GM21825 (cell line): ENCODE data around the gene LONRF2.

Experiments
- ATAC-seq: cut with Tn5 transposase; IDR thresholded peaks from one replicate; pipeline ENCODE4 v1.9.1; 2021; ENCODE audit warnings: mild to moderate bottlenecking, moderate library complexity; ENCODE audit not compliant: unreplicated experiment

Gene LONRF2

GRCh38 chr2:100276716-100277115, 45.6 kb downstream of the LONRF2 start:
- no peak for ATAC-seq

DNA sequence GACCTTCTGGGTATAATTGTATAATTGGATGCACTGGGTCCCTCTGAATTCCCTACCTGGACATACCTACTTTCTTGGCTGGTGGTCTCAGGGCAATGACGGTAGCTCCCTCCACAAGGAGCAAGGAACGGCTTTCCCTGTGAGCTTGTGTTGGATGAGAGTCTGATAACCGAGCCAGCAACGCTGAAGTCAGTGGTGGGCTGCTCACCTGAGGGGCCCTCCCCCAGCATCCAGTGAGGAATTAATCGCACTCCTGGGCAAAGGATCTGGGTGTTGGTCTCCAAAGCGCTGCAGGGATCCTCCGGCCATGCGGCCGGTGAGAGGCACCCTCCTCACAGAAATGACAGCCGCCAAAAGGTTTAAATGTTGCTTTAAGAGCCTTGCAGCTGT, 47.1 kb downstream of the LONRF2 start:
- ATAC-seq, result no peak

DNA sequence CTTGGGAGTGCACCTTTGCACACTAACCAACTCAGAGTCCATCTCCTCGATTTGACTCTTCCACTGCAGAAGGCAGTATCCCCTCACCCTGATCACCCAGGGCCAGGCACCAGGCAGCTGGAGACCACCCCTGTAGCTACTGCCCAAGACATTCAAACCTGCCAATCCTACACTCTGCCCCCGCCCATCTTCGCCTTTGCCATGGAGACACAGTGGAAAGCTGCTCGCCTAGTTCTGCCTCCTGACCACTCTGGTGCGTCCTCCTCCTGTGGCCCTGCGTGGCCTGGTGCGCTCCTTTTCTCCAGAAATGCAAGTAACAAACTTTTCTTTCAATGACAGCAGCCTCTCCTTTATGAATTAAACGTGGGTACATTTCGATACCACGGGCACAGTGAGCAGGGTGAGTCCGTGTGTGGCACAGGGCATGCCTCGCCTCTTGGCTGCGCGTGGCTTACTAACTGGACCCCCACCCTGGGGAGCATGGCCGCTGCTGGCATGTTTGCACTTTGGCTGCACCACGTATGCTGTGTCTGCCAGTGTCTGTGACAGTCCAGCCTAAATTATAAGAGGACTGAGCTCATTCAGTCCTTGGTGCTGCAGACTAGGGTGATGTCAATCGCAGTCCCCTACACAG, 47.6 kb downstream of the LONRF2 start:
- ATAC-seq, result no peak

DNA sequence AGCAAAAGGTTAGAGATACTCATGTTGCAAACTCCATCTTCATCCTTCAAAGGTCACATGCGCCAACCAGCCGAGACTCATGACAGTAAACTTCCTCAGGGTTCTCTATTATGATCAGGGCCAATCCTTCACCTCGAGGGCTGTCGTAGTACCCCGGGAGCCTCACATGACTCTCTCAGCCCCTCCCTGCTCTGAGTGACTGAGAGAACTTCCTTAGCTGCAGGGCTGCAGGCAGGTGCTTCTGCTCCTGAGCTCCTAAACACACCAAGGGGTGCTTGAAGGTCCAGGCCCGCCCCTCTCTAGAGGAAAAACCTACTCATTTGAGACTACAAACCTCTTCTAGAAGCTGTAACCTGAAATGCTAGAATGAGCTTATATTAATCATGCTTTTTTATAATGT, 48.2 kb downstream of the LONRF2 start:
- no peak for ATAC-seq

DNA sequence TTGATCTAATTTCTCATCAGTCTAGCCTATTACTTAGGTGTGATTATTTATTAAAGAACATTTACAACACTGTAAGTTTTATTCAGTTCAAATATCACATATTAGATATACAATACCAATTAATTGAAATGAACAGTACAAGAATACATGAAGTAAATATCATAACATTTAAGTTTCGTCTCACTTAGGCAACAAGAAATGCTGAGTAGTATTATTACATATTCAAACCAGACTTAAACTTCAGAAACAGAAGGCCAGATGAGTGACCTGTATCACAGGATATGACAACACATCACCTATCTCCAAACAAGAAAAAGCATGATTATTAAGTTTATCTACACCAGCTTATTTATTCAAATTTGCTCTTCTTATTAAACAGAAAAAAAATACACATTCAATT, 48.9 kb downstream of the LONRF2 start:
- no peak for ATAC-seq

- no peak for ATAC-seq
Observed at GRCh38 chr2:100272841-100273329, 49.4 kb downstream of the LONRF2 start.

DNA sequence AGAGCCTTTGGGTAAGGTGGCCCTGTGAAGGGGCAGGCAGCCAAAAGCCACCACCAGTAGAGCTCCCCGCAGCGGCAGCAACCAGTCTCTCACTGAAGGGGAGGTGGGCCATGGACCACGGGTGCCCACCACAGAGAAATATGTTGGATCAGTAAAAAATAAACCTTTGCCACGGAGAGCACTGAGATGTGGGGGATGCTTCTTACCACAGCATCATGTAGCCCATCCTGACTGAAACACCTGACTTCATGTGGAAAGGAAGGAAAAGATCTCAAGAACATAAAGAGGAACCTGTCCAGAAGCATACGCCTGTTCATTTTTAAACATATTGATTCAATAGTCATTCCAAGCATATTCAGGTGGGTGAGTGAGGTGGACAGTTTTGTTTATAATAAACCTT, 51.1 kb downstream of the LONRF2 start:
- ATAC-seq, result no peak

GRCh38 chr2:100270381-100271146, 51.7 kb downstream of the LONRF2 start:
- no peak for ATAC-seq

DNA sequence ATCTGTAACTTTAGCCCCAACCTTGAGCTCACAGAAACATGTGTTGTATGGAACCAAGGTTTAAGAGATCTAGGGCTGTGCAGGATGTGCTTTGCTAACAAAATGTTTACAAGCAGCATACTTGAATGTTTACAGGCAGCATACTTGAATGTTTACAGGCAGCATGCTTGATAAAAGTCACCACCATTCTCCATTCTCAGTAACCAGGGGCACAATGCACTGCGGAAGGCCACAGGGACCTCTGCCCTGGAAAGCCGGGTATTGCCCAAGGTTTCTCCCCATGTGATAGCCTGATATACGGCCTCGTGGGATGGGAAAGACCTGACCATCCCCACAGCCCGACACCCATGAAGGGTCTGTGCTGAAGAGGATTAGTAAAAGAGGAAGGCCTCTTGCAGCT, 52.4 kb downstream of the LONRF2 start:
- ATAC-seq, result no peak

- no peak for ATAC-seq
Observed at GRCh38 chr2:100268986-100269385, 53.3 kb downstream of the LONRF2 start.

GRCh38 chr2:100267751-100268150, 54.5 kb downstream of the LONRF2 start:
- ATAC-seq, result no peak

DNA sequence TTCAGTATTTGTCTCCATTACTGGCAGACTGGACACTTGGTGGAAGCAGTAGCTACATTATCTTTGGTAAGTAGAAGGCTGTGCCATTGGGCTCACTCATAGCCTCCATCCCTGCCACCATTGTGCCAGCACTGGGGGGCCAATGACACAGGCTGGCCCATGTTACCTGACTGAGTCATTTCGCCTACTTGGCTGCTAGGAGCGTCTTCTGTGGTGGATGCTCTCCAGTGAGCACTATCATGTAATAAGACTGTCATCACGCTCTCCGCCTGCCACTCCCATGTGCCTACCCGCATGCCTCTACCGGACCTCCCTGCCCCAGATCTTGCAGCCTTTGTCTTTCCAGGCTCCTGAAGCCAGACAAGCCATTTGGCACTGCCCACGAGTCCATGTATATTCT, 56.2 kb downstream of the LONRF2 start:
- no peak for ATAC-seq

- ATAC-seq, result no peak
Observed at GRCh38 chr2:100265226-100265625, 57.1 kb downstream of the LONRF2 start.

DNA sequence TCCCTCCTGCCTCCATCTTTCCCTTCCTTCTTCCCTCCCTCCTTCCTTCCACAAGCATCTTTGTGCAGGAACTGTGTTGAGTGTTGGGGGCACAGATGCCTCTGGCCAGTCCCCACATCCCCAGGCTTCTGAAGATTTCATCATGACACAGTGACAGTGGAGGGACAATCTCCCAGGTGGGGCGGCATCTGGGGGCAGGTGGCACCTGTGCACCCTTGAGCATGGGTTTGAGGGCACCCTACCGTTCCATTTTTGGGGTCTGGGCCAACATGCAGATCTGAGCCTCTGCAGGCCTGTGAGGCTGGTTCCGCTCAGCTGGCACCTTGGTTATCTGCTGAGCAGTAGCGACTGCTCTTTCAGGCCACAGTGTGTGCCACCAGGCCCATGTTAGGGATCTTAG, 57.6 kb downstream of the LONRF2 start:
- ATAC-seq, result no peak

- ATAC-seq, result no peak
Observed at GRCh38 chr2:100264121-100264520, 58.2 kb downstream of the LONRF2 start.

GRCh38 chr2:100262555-100263320, 59.6 kb downstream of the LONRF2 start:
- no peak for ATAC-seq

DNA sequence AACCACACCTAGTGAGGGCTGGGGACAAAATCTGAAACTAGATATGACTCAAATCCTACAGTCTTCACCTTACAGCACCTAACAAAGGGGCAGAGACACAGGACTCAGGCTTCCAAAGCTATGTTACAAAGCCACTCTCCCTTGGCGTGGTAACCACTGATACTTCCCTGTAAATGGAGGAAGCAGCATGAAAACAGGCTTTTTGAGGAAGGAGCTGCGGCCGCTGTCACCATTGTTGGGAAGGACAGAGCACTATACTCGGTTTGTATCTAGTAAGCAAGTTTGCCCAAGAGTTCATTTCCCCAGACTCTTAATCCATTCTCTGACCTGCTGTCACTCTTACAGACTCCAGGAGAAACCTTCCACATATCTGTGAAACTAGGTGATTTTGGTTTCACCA, 60.3 kb downstream of the LONRF2 start:
- no peak for ATAC-seq

DNA sequence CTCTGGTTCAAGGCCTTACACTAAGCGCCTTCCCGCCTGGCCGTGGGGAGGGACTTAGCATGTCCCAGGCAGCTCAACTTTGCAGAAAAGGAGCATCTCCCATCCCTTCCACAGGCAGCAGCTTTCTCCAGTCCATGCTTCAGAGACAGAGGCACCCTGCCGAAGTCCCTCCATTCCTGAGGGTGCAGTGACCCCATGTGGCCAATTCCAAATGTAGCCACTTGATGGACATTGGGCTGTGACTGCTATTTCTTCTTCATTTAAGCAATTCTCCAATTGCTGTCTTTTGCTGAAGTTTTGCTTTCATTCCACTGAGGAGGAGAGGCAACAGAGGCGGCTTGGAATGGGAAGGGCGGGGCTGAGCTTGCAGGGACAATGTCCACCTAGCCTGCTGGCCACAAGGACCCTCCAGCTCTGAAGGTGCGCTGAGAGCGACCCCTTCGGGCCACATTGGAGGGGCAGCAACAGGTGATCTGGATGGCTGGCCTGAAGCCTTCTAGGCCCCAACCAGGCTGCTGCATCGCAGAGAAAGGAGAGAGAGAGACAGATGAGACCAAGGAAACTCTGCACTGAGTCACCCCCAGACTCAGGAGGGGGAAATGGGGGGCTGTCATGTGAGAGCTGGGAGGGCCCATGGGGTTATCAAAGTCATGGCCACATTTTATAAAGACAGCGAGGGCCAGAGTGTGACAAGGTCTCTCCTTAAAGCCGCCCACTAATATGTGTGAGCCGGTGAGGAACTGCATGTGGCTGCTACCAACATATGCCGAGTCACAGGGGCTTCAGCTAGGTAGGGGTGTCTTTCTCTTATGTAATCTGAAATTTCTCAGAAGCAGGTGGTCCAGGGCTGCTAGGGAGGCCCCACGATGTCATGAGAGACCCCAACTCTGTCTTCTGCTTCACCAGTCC, 61.3 kb downstream of the LONRF2 start:
- ATAC-seq, result no peak

GRCh38 chr2:100259106-100259505, 63.2 kb downstream of the LONRF2 start:
- ATAC-seq, result no peak

DNA sequence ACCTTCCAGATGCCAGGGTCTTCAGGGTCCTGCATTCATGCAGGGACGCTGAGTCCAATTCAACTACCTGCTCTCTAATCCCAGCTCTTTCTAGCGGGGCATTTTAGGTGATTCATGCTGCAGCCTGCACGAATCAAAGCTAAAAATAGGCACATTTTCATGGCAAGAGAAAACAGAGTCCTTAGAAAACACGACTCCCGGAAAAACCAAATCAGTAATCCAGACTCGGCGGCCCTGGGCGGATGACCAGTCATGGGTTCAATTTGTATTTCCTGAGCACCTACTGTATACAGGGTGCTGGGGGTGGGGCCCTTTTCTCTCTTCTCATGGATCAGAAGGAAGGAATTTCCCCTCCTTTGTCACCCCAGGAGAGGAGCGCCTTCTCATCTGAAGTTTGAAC, 64.4 kb downstream of the LONRF2 start:
- no peak for ATAC-seq

GRCh38 chr2:100256849-100257248, 65.5 kb downstream of the LONRF2 start:
- no peak for ATAC-seq
